Stimulated activated memory B cell treated with anti-CD40 and anti-IgM and Interleukin-4, amounts not matched to agents 10 μg/mL and 1 μg/mL and 100 μg/mL, for 72 hours (primary cell): ENCODE data around the gene SAXO1.

Experiments used
- ATAC-seq: fragments of 150-1000 bp; cut with Tn5 transposase; 2 replicates; pipeline ENCODE4 v1.10.0; 2021
- H3K27ac Mint-ChIP-seq: one replicate; pipeline ENCODE4 v1.8.0; 2022; ENCODE audit warnings: mild to moderate bottlenecking, mixed read lengths
- H3K27me3 Mint-ChIP-seq: one replicate; pipeline ENCODE4 v1.8.0; 2022; ENCODE audit warnings: mixed read lengths
- H3K36me3 Mint-ChIP-seq: one replicate; pipeline ENCODE4 v1.8.0; 2022; ENCODE audit warnings: mixed read lengths
- H3K4me1 Mint-ChIP-seq: one replicate; pipeline ENCODE4 v1.8.0; 2022; ENCODE audit warnings: mixed read lengths
- H3K4me3 Mint-ChIP-seq: one replicate; pipeline ENCODE4 v1.8.0; 2022; ENCODE audit warnings: mild to moderate bottlenecking, moderate library complexity, mixed read lengths
- H3K9me3 Mint-ChIP-seq: one replicate; pipeline ENCODE4 v1.8.0; 2022; ENCODE audit warnings: mixed read lengths

The SAXO1 gene

DNA sequence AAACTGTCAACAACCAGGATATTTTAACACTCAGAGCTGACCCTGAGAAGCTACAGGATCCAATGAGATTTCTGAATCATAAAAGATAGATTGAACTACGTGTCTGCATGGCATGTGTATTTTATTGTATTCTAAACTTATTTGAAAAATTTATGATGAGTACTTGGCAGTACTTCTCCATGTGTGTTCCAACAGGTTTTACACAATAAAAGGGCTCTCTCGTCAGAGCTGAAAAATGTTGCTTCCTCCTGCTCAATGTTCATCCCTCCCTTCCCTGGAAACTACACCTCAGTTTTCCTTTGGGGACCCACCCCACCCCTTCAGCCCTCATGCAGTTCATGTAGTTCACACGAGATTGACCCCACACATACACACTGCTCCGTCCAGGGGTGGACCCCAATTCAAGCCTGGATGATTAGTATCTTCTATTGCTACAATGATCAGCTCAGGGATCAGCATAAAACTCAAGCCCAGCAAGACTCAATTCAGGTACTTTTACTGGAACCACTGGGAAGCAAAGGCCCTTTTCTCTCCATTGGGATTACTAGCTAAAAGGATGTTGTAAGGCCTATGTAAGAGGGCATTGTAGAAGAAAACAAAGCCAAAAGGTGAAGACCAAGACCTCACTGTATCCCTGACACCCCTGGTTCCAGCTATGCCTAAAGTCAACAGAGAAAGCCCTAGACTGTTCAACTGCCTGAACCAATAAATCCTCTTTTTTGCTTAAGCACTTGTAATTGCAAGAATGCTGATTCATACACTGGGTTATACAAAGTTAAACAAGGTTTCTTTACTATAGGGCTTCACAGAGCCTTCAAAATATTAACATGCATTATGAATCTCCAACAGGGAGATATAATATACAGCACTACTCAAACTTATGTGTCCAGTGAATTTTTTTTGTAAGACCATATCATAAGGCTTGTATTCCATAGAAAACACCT lies 112.6 kb downstream of the SAXO1 start:
- no peaks in the 10 kb centered on the region for H3K4me1 Mint-ChIP-seq

DNA sequence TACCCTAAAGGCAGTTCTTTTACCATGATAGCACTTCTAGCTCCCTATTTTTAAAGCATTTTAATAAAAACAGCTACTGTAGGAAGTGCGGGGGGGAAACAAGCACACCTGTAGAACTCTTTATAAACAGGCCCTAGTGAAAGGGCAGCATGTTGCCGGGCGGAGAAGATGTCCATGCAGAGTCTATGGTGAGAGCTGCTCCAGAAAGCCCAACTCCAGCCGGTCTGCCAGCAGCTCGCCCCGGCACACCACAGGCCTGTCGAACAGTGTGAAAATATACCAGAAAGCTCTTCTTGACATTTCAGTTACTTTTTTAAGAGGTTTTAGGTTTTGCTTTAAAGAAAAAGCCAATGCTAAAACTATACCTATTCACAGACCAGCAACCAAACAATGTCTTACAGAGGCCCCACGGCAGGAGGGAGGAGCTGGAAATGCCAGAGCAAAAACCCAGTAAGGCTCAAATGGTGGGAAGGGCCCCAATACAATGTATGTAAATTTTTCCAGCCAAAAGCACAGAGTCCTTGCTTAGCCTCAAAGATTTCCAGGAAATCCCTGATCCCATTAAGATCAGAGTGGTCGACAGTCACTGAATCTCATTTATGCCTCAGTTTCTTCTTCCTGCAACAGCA lies 121.2 kb downstream of the SAXO1 start:
- no peak overlapping the region for H3K27ac Mint-ChIP-seq
- H3K4me3 Mint-ChIP-seq: no peak overlapping the region
- ATAC-seq: no peak
- H3K27me3 Mint-ChIP-seq: no peaks in the 10 kb centered on the region
- no peaks in the 10 kb centered on the region for H3K9me3 Mint-ChIP-seq
- no peaks in the 10 kb centered on the region for H3K36me3 Mint-ChIP-seq
- no peaks in the 10 kb centered on the region for H3K4me1 Mint-ChIP-seq

More for the DNA sequence above, 112.6 kb downstream of the SAXO1 start:
- no peak for ATAC-seq
- no peaks in the 10 kb centered on the region for H3K9me3 Mint-ChIP-seq
- no peaks in the 10 kb centered on the region for H3K36me3 Mint-ChIP-seq
- H3K27ac Mint-ChIP-seq: no peak overlapping the region
- H3K4me3 Mint-ChIP-seq: no peak overlapping the region
- no peaks in the 10 kb centered on the region for H3K27me3 Mint-ChIP-seq

DNA sequence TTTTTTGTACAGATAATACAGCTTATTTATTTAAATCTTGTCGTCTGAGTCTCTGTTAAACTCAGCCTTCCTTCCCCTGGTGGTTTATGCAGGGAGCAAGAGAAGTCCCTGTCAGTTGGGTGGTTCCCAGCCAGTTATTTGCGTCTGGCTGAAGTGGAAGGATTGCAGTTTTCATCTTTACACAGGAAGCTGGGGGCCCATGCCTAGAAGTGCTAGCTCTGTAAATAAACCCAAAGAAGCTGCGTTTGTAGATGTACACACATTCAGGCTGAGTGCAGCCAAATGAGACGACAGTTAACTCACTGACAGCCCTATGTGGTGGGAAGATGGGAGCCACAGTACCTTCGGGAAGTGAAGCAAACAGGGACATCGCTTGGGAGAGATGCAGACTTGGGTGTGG lies 122.1 kb downstream of the SAXO1 start:
- H3K4me1 Mint-ChIP-seq: no peaks in the 10 kb centered on the region
- H3K27ac Mint-ChIP-seq: no peak overlapping the region
- no peaks in the 10 kb centered on the region for H3K36me3 Mint-ChIP-seq

GRCh38 chr9:18910435-18910834 lies 122.6 kb downstream of the SAXO1 start:
- Mint-ChIP-seq H3K9me3 (no peaks in the 10 kb centered on the region), H3K36me3 (no peaks in the 10 kb centered on the region), H3K4me3 (no peak overlapping the region), H3K27me3 (no peaks in the 10 kb centered on the region), H3K4me1 (no peaks in the 10 kb centered on the region), H3K27ac (no peak overlapping the region)
- ATAC-seq: no peak

More for the DNA sequence above, 122.1 kb downstream of the SAXO1 start:
- Mint-ChIP-seq H3K4me3 (no peak overlapping the region), H3K27me3 (no peaks in the 10 kb centered on the region), H3K9me3 (no peaks in the 10 kb centered on the region)
- no peak for ATAC-seq

GRCh38 chr9:18909140-18910018 lies 123.6 kb downstream of the SAXO1 start:
- no peak overlapping the region for H3K27ac Mint-ChIP-seq
- no peaks in the 10 kb centered on the region for H3K36me3 Mint-ChIP-seq

GRCh38 chr9:18907927-18908625 lies 124.9 kb downstream of the SAXO1 start:
- Mint-ChIP-seq H3K27me3 (no peaks in the 10 kb centered on the region), H3K4me3 (no peak overlapping the region), H3K9me3 (no peaks in the 10 kb centered on the region), H3K36me3 (no peaks in the 10 kb centered on the region), H3K27ac (no peak overlapping the region), H3K4me1 (no peaks in the 10 kb centered on the region)
- no peak for ATAC-seq

More at GRCh38 chr9:18909140-18910018, 123.6 kb downstream of the SAXO1 start:
- ATAC-seq: no peak
- H3K4me1 Mint-ChIP-seq: no peaks in the 10 kb centered on the region
- no peak overlapping the region for H3K4me3 Mint-ChIP-seq
- H3K9me3 Mint-ChIP-seq: no peaks in the 10 kb centered on the region
- no peaks in the 10 kb centered on the region for H3K27me3 Mint-ChIP-seq

GRCh38 chr9:18906656-18907395 lies 126.2 kb downstream of the SAXO1 start:
- H3K36me3 Mint-ChIP-seq: no peaks in the 10 kb centered on the region
- ATAC-seq: no peak
- H3K9me3 Mint-ChIP-seq: peaks cover 5% of the 10 kb centered on the region
- no peaks in the 10 kb centered on the region for H3K27me3 Mint-ChIP-seq
- H3K4me3 Mint-ChIP-seq: no peak overlapping the region
- H3K4me1 Mint-ChIP-seq: no peaks in the 10 kb centered on the region
- no peak overlapping the region for H3K27ac Mint-ChIP-seq

DNA sequence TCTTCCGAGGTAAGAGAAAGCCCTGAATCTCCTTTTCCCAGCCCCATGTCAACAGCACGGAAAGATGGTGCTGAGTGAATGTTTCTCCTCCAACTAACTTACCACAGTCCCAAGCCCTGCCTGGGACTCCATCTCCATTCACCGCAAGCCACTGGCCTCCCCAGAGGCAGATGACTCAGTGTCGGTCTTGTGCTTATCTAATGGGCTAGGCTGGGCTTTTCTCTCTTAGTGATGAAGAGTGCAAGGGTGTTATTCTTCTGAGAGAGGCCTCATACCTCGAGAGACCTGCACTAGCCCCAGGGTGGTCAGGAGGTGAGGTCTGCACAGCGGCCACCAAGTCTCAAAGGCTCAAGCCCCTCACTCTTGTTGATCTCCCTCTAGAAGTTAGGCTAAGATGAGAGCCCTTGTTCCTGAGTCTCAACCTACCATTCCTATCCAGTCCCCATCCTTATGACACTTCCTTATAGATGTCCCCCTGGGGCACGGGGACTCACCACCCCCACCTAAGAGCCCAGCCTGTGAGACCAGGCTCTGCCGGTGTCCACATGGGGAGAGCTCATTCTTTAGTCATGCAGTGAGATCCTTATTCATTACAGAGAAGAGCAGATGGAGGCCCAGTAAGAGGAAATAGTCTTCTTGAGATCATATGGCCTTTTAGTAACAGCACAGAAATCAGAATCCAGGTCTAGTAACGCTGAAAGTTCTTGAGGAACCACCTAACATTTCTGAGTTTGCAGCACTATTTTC lies 127.0 kb downstream of the SAXO1 start:
- no peak for ATAC-seq
- Mint-ChIP-seq H3K4me3 (no peak overlapping the region), H3K27ac (no peak overlapping the region), H3K4me1 (no peaks in the 10 kb centered on the region), H3K9me3 (peaks cover 8% of the 10 kb centered on the region), H3K36me3 (no peaks in the 10 kb centered on the region), H3K27me3 (no peaks in the 10 kb centered on the region)

- no peaks in the 10 kb centered on the region for H3K36me3 Mint-ChIP-seq
- H3K27ac Mint-ChIP-seq: no peak overlapping the region
- ATAC-seq: no peak
- H3K4me3 Mint-ChIP-seq: no peak overlapping the region
- H3K4me1 Mint-ChIP-seq: no peaks in the 10 kb centered on the region
- H3K9me3 Mint-ChIP-seq: peaks cover 13% of the 10 kb centered on the region
- no peaks in the 10 kb centered on the region for H3K27me3 Mint-ChIP-seq
Observed at GRCh38 chr9:18905028-18905882, 127.8 kb downstream of the SAXO1 start.

- peaks cover 2% of the 10 kb centered on the region for H3K27me3 Mint-ChIP-seq
- H3K9me3 Mint-ChIP-seq: peaks cover 16% of the 10 kb centered on the region
- H3K4me1 Mint-ChIP-seq: no peaks in the 10 kb centered on the region
- no peaks in the 10 kb centered on the region for H3K36me3 Mint-ChIP-seq
- no peak for ATAC-seq
- no peak overlapping the region for H3K4me3 Mint-ChIP-seq
- no peak overlapping the region for H3K27ac Mint-ChIP-seq
Observed at GRCh38 chr9:18903450-18903849, 129.6 kb downstream of the SAXO1 start.

GRCh38 chr9:18896531-18897179 lies 136.4 kb downstream of the SAXO1 start:
- Mint-ChIP-seq H3K4me1 (no peaks in the 10 kb centered on the region), H3K36me3 (no peaks in the 10 kb centered on the region), H3K27ac (no peak overlapping the region), H3K4me3 (no peak overlapping the region), H3K9me3 (peaks cover 21% of the 10 kb centered on the region), H3K27me3 (peaks cover 9% of the 10 kb centered on the region)
- no peak for ATAC-seq

DNA sequence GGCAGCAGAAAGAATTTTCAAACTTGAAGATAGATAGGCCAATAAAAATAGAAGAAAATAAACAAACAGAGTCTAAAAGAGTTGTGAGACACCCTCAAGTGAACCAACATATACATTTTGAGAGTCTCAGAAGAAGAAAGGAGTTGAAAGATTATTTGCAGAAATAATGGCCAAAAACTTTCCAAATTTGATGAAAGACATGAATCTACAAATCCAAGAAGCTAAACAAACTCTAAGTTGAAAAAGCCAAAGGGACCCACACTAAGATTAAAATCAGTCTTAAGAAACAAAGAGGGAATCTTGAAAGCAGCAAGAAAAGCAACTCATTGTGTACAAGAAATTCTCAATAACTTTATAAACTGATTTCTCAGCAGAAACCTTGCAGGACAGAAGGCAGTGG lies 137.0 kb downstream of the SAXO1 start:
- no peak for ATAC-seq
- Mint-ChIP-seq H3K27ac (no peak overlapping the region), H3K4me1 (no peaks in the 10 kb centered on the region), H3K9me3 (peaks cover 18% of the 10 kb centered on the region), H3K4me3 (no peak overlapping the region), H3K36me3 (no peaks in the 10 kb centered on the region), H3K27me3 (peaks cover 9% of the 10 kb centered on the region)
